Measurements from ENCODE around the gene SMURF1. TPM values are rescaled to one million over a fixed set of nuclear protein-coding genes. Genes with fewer than 3 reads are reported as not detected.

SMURF1 gene
- total RNA-seq, 1 donor from 2014 or later = 44.7 TPM

DNA sequence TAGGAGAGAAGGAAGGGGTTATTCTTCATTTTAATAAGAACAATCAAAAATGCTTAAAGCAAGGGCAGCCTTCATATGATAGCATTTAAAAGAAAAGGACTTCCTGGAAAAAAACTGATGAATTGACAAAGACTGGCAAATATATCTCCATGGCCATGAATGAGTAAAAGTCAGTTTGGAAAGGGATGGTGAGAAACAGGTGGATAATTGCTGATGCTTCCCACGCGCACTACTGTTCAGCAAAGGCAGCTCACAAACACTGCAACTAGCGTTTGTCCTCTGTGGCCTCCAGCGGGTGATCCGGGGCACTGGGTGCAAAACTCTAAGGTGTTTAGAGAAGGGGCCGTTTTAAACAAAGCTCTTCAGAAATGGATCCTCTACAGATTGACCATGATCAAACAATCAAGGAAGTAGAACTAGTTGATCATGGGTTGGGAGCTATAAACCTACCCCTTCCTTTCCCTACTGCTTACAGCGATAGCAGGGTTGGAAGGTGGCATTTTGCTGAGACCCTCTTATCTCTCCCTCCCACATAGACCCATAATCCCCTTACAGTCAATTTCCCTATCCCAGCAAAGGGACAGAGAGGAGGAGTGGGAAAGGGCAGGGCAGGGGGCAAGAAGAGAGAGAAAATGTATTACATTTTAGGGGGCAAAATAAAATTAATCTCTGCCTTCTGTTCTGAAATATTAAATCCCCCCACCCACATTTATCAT, 53.8 kb downstream of the SMURF1 start:
- no peaks in the 10 kb centered on the region for H3K27me3 Mint-ChIP-seq (ENCODE audit: low read depth, unreplicated experiment)
- Histone ChIP-seq H3K4me2 (ENCODE audit: low read length) (no peak overlapping the region), H3K4me3 (ENCODE audit: insufficient read depth, low read depth, low read length) (no peak overlapping the region), H3K79me2 (ENCODE audit: insufficient read depth, low read length) (peaks cover 94% of the 10 kb centered on the region), H3K36me3 (ENCODE audit: insufficient read depth, low read length) (no peaks in the 10 kb centered on the region), H3K9ac (ENCODE audit: low read length) (no peak overlapping the region), H3K4me1 (ENCODE audit: insufficient read depth, low read length) (no peaks in the 10 kb centered on the region), H2AFZ (ENCODE audit: low read depth, low read length) (no peak overlapping the region), H3K9me3 (ENCODE audit: insufficient read depth, low read depth, low read length) (no peaks in the 10 kb centered on the region), H3K27me3 (ENCODE audit: insufficient read depth, low read length) (no peaks in the 10 kb centered on the region), H4K20me1 (ENCODE audit: insufficient read depth, low read length) (peaks cover 82% of the 10 kb centered on the region), H3K27ac (ENCODE audit: low read depth, low read length) (no peak overlapping the region)
- H3K4me3 Mint-ChIP-seq (ENCODE audit: unreplicated experiment) = no peak overlapping the region
- DNase-seq (ENCODE audit: low read depth) (no peak), FAIRE-seq (no peak)
- no peak for TF ChIP-seq EZH2 (IDR thresholded peaks at IDR 0.05; ENCODE audit: insufficient read depth, low read length)
- TF ChIP-seq, protein P1, sequence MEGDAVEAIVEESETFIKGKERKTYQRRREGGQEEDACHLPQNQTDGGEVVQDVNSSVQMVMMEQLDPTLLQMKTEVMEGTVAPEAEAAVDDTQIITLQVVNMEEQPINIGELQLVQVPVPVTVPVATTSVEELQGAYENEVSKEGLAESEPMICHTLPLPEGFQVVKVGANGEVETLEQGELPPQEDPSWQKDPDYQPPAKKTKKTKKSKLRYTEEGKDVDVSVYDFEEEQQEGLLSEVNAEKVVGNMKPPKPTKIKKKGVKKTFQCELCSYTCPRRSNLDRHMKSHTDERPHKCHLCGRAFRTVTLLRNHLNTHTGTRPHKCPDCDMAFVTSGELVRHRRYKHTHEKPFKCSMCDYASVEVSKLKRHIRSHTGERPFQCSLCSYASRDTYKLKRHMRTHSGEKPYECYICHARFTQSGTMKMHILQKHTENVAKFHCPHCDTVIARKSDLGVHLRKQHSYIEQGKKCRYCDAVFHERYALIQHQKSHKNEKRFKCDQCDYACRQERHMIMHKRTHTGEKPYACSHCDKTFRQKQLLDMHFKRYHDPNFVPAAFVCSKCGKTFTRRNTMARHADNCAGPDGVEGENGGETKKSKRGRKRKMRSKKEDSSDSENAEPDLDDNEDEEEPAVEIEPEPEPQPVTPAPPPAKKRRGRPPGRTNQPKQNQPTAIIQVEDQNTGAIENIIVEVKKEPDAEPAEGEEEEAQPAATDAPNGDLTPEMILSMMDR (IDR thresholded peaks at IDR 0.05; ENCODE audit: insufficient read depth, low read depth, low read length) = no peak
- H3K9me3 Mint-ChIP-seq (ENCODE audit: unreplicated experiment) = no peaks in the 10 kb centered on the region
- H3K36me3 Mint-ChIP-seq (ENCODE audit: low read depth, unreplicated experiment) = peaks cover 15% of the 10 kb centered on the region
- peaks cover 5% of the 10 kb centered on the region for H3K4me1 Mint-ChIP-seq (ENCODE audit: low read depth, unreplicated experiment)
- H3K27ac Mint-ChIP-seq (ENCODE audit: unreplicated experiment) = no peak overlapping the region

DNA sequence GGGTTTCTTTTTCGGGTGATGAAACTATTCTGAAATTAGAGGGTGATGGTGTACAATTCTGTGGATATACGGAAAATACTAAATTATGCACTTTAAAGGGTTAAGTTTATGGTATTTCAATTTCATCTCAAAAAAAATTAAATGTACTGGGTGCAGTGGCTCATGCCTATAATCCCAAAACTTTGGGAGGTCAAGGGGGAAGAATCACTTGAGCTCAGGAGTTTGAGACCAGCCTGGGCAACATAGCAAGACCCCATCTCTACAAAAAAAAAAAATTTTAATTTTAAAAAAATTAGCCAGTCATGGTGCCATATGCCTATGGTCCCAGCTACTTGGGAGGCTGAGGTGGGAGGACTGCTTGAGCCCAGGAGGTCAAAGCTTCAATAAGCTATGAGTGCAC, 57.0 kb downstream of the SMURF1 start:
- Histone ChIP-seq H3K4me2 (ENCODE audit: low read length) (no peak overlapping the region), H3K9me3 (ENCODE audit: insufficient read depth, low read depth, low read length) (no peaks in the 10 kb centered on the region), H3K4me3 (ENCODE audit: insufficient read depth, low read depth, low read length) (no peak overlapping the region), H3K79me2 (ENCODE audit: insufficient read depth, low read length) (peaks cover 95% of the 10 kb centered on the region), H3K36me3 (ENCODE audit: insufficient read depth, low read length) (no peaks in the 10 kb centered on the region), H2AFZ (ENCODE audit: low read depth, low read length) (no peak overlapping the region), H4K20me1 (ENCODE audit: insufficient read depth, low read length) (peaks cover 85% of the 10 kb centered on the region), H3K4me1 (ENCODE audit: insufficient read depth, low read length) (no peaks in the 10 kb centered on the region), H3K9ac (ENCODE audit: low read length) (no peak overlapping the region), H3K27me3 (ENCODE audit: insufficient read depth, low read length) (no peaks in the 10 kb centered on the region), H3K27ac (ENCODE audit: low read depth, low read length) (no peak overlapping the region)
- no peaks in the 10 kb centered on the region for H3K4me1 Mint-ChIP-seq (ENCODE audit: low read depth, unreplicated experiment)
- TF ChIP-seq, protein P1 (IDR thresholded peaks at IDR 0.05; ENCODE audit: insufficient read depth, low read depth, low read length) = no peak
- TF ChIP-seq EZH2 (IDR thresholded peaks at IDR 0.05; ENCODE audit: insufficient read depth, low read length) = no peak
- H3K9me3 Mint-ChIP-seq (ENCODE audit: unreplicated experiment) = no peaks in the 10 kb centered on the region
- no peak overlapping the region for H3K27ac Mint-ChIP-seq (ENCODE audit: unreplicated experiment)
- no peaks in the 10 kb centered on the region for H3K27me3 Mint-ChIP-seq (ENCODE audit: low read depth, unreplicated experiment)
- no peak overlapping the region for H3K4me3 Mint-ChIP-seq (ENCODE audit: unreplicated experiment)
- peaks cover 23% of the 10 kb centered on the region for H3K36me3 Mint-ChIP-seq (ENCODE audit: low read depth, unreplicated experiment)
- no peak for FAIRE-seq
- no peak for DNase-seq (ENCODE audit: low read depth)

DNA sequence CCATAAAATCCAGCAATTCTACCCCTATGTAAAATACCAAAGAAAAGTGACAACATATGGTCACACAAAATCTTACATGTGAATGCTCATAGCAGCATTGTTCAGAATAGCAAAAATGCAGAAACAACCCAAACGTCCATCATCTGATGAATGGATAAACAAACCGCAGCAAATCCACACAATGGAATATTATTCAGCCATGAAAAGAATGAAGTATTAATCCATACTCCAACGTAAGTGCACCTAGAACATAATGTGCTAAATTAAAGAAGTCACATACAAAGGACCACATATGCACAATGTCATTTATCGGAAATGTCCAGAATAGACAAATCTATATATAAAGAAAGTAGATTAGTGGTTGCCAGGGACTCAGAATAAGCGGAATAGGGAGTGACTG, 57.4 kb downstream of the SMURF1 start:
- H3K4me2 ChIP-seq (ENCODE audit: low read length) = no peak overlapping the region
- no peak overlapping the region for H2AFZ ChIP-seq (ENCODE audit: low read depth, low read length)
- Mint-ChIP-seq H3K36me3 (ENCODE audit: low read depth, unreplicated experiment) (peaks cover 23% of the 10 kb centered on the region), H3K9me3 (ENCODE audit: unreplicated experiment) (no peaks in the 10 kb centered on the region), H3K27ac (ENCODE audit: unreplicated experiment) (no peak overlapping the region), H3K27me3 (ENCODE audit: low read depth, unreplicated experiment) (no peaks in the 10 kb centered on the region), H3K4me3 (ENCODE audit: unreplicated experiment) (no peak overlapping the region), H3K4me1 (ENCODE audit: low read depth, unreplicated experiment) (no peaks in the 10 kb centered on the region)
- H3K4me1 ChIP-seq (ENCODE audit: insufficient read depth, low read length) = no peaks in the 10 kb centered on the region
- no peaks in the 10 kb centered on the region for H3K36me3 ChIP-seq (ENCODE audit: insufficient read depth, low read length)
- DNase-seq (ENCODE audit: low read depth) (no peak), FAIRE-seq (peak; percentile 43)
- H3K27ac ChIP-seq (ENCODE audit: low read depth, low read length) = no peak overlapping the region
- H3K27me3 ChIP-seq (ENCODE audit: insufficient read depth, low read length) = no peaks in the 10 kb centered on the region
- peaks cover 85% of the 10 kb centered on the region for H4K20me1 ChIP-seq (ENCODE audit: insufficient read depth, low read length)
- H3K4me3 ChIP-seq (ENCODE audit: insufficient read depth, low read depth, low read length) = no peak overlapping the region
- TF ChIP-seq, protein P1 (IDR thresholded peaks at IDR 0.05; ENCODE audit: insufficient read depth, low read depth, low read length) = no peak
- no peak for TF ChIP-seq EZH2 (IDR thresholded peaks at IDR 0.05; ENCODE audit: insufficient read depth, low read length)
- H3K9me3 ChIP-seq (ENCODE audit: insufficient read depth, low read depth, low read length) = no peaks in the 10 kb centered on the region
- H3K79me2 ChIP-seq (ENCODE audit: insufficient read depth, low read length) = peaks cover 93% of the 10 kb centered on the region
- no peak overlapping the region for H3K9ac ChIP-seq (ENCODE audit: low read length)
